KBM-7 (cell line): Measurements from ENCODE around the gene AIPL1.

Source experiments
- DNase-seq: peaks from one replicate; pipeline ENCODE4 v3.0.0-alpha.2; 2015
- in situ Hi-C: fragments of 300-500 bp; cut with MboI; formaldehyde crosslinking; loops from 2 replicates; pipeline ENCODE4 v1.14.3; 2020; ENCODE audit warnings: low sequenced_read_pairs, low pct_unique_long_range_greater_than_20kb, mixed read lengths

Gene AIPL1

GRCh38 chr17:6454495-6455320 is 19.8 kb upstream of the AIPL1 start:
- in situ Hi-C loops: loop anchor here (25.0 kb wide), 1 partner anchor 183 kb away; the partner anchor contains the start of genes KIAA0753 and TXNDC17
- no peak for DNase-seq

- DNase-seq: no peak
- in situ Hi-C loops: loop anchor here (25.0 kb wide), 1 partner anchor 184 kb away; the partner anchor contains the start of genes KIAA0753 and TXNDC17
Observed at GRCh38 chr17:6453279-6454024, 18.5 kb upstream of the AIPL1 start.

GRCh38 chr17:6452471-6453266 is 17.7 kb upstream of the AIPL1 start:
- in situ Hi-C loops: loop anchor here (25.0 kb wide), 1 partner anchor 185 kb away; the partner anchor contains the start of genes KIAA0753 and TXNDC17
- DNase-seq: no peak

DNA sequence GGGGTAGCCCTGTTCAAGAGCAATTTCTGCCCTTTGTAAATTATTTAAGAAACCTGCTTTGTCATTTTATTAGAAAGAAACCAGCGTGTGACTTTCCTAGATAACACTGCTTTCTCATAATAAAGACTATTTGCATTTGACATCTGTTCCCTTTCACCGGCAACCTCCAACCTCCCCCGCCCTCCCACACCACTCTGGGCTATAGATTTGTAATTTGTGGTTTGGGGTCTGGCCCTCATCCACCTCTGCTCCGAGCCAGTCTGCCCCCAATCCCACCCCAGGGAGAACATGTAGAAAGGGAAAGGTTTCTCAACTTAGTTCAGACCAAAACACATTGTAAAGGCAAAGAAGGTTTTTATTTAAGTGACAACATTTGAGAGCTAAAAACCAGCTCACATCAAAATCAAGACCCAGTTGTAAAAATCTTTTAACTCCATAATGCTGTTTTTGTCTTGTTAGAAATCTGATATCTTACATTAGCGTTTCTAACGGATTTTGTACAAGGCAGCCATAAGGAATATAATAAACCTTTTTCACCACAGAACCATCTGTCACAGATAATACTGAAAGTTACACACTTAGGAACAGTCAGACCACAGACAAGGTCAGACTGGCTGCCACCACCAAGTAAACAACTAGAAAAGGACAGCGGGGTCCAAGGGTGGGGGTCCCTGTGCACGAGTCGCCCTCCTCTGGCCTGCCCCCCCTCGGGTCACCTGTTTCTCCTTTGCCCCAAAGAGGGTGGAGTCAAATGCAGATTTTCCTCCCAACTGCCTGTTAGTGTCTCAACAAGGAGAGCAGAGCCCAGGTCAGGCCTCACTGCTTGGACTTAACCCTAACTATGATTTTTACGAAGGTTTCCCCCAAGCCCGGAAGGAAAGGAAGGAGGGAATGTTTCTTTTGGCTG is 16.3 kb upstream of the AIPL1 start:
- DNase-seq: peak; percentile 50
- in situ Hi-C loops: loop anchor here (25.0 kb wide), 1 partner anchor 186 kb away; the partner anchor contains the start of genes KIAA0753 and TXNDC17

GRCh38 chr17:6449307-6449706 is 14.4 kb upstream of the AIPL1 start:
- no peak for DNase-seq
- in situ Hi-C loops: no loop called here

- in situ Hi-C loops: no loop called here
Observed at GRCh38 chr17:6448473-6448872, 13.6 kb upstream of the AIPL1 start.

DNA sequence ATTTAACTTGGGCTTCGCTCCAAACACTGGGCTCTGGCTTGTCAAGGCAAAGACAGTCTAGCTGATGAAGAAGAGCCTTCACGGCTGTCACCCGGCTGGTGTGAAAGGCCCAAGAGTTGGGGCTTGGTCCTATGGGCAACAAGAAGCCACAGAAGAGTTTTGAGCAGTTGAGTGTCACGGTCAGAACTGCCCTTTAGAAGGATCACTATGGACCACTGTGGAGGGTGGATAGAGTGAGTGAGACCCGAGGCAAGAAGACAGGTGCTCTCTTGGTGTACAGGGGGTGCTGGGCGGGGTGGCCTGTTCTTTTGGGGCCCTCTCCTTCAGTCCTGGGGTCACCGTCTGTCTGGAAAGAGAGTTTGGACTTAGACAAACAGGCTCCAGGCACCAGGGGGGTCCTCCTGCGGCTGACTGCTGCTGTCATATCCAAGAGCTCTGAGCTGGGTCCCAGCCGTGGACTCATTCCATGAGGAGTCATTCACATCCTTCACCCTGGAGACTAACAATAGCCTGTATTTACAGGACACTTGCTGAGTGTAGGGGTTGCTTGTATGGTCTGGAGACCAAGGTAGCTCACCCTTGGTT is 11.7 kb upstream of the AIPL1 start:
- in situ Hi-C loops: no loop called here

More at GRCh38 chr17:6448473-6448872, 13.6 kb upstream of the AIPL1 start:
- DNase-seq: no peak

DNA sequence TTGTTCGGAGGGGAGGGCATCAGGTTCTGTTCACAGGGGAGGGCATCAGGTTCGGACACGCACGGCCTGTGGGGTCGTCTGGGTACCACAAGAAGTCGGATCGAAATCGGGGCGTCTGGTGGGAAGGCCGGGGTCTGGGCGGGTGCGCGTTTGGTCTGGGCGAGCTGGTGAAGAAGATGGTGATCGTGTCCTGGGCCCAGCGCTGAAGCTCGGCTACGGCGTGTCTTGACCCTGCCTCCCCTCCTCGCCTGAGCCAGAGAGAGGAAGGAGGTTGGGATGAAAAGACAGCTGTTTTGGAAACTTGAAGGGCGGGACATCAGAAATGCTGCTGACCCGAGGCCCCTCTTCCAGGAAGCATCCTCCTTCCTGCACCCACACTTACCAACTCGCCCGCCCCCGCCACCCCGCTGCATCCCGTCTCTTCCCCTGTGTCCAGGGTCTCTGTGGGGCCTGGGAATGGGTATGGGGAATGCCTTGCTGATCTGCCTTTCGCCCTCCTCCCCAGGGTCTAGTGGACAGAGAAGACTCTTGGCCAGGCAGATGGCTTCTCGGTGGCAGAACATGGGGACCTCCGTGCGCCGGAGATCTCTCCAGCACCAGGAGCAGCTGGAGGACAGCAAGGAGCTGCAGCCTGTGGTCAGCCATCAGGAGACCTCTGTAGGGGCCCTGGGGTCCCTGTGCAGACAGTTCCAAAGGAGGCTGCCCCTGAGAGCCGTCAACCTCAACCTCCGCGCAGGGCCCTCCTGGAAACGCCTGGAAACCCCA is 9.8 kb upstream of the AIPL1 start:
- DNase-seq: no peak
- in situ Hi-C loops: no loop called here

More for the DNA sequence above, 11.7 kb upstream of the AIPL1 start:
- no peak for DNase-seq

- DNase-seq: peak; percentile 90
- in situ Hi-C loops: no loop called here
Observed at GRCh38 chr17:6443692-6444570, 9.0 kb upstream of the AIPL1 start, which contains the start of gene PIMREG. Gene PIMREG, plus strand, starts transcription at chr17:6444455. Its CDS starts 656 bp downstream, at chr17:6445111.

GRCh38 chr17:6442775-6443174 is 7.9 kb upstream of the AIPL1 start:
- in situ Hi-C loops: no loop called here
- no peak for DNase-seq

GRCh38 chr17:6439951-6440350 is 5.0 kb upstream of the AIPL1 start:
- DNase-seq: no peak
- in situ Hi-C loops: no loop called here

DNA sequence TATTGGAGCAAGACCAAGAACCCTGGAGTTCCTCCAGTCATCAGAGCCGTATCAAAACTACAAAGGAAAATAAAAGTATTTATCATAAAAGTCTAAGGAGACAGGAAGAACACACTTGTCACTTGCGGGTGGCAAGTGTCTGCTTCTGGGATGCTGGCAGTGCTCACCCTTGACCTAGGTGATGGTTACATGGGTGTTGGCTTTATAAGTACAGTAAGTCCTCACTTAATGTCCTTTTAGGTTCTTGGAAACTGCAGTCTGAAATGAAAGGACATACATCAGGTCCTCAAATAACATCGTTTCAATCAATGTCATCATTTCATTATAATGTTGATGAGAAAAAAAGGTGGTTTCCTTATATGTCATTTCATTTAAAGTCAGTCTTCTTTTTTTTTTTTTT is 3.0 kb upstream of the AIPL1 start:
- in situ Hi-C loops: no loop called here
- no peak for DNase-seq

DNA sequence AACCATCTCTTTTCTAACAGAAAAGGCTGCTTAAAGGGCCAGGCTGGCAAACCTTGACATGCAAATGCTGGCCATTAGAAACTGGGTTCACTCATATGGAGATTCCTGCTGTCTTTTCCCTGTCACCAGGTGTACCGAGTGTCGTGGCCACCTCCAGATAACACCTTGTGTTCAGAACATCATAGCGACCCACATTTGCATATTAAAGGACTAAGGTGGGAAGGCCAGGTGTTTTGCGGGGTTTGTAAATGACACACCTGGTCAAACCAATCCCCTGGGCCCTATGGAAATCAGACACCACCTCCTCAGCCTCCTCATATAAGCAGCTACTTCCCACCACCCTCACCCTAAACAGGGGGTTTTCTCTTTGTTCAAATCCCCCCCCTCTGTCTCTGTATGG is 2.5 kb upstream of the AIPL1 start:
- in situ Hi-C loops: no loop called here
- DNase-seq: no peak

DNA sequence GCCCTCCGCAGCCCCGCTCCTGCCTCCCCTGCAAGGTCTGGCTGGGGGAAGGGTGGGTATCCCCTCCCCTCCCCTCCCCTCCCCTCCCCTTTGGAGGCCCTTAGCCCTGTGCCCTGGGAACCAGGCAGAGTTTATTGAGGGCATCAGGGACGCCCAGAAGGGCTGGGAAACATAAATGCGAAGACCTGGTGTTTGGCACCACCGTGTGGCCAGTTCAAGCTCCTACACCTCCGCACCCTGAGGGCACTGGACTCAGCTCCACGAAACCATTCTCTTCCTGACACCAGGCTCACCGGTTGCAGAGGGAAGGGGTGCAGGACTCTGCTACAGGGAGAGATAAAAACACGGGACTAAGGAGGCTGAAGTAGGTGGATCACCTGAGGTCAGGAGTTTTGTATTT is 1.0 kb upstream of the AIPL1 start:
- in situ Hi-C loops: no loop called here

DNA sequence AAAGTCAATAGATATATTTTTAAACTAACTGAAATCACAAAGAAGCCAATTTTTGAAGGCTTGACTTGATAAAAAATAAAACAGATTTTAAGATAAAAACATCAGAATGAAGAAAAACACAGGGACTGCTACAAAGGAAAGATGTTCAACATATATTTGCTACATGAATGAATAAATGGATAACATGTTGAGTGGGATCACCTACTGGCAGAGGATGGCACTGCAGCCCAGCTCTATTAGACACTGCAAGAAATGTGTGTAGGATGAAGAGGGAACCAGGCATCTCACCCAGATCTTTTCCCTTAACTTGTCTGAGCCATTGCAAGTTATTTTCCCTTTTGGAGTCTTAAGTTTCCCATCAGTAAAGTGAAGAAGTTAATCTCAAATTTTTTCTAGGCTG is 4.2 kb downstream of the AIPL1 start:
- in situ Hi-C loops: no loop called here
- peak; percentile 48 for DNase-seq

More for the DNA sequence above, 1.0 kb upstream of the AIPL1 start:
- peak; percentile 74 for DNase-seq

GRCh38 chr17:6429266-6429665 is 5.7 kb downstream of the AIPL1 start:
- no peak for DNase-seq
- in situ Hi-C loops: no loop called here
